IMR-90 (cell line): Measurements from ENCODE around the gene PYROXD2.

Source experiments
- BHLHE40 ChIP-seq: fragments of 150-350 bp; IDR thresholded peaks from 2 replicates; pipeline ENCODE4 v1.6.1; 2016; ENCODE audit warnings: mild to moderate bottlenecking, low read depth, low read length
- POLR2A ChIP-seq: IDR thresholded peaks from 2 replicates; pipeline ENCODE4 v1.6.1; 2012; ENCODE audit warnings: mild to moderate bottlenecking, low read depth, low read length
- TF ChIP-seq, protein P1 (sequence below): conservative IDR thresholded peaks from 2 replicates; pipeline ENCODE4 v1.5.1; 2012; ENCODE audit warnings: mild to moderate bottlenecking, low read depth, low read length, improper control_type of control experiment

DNA sequence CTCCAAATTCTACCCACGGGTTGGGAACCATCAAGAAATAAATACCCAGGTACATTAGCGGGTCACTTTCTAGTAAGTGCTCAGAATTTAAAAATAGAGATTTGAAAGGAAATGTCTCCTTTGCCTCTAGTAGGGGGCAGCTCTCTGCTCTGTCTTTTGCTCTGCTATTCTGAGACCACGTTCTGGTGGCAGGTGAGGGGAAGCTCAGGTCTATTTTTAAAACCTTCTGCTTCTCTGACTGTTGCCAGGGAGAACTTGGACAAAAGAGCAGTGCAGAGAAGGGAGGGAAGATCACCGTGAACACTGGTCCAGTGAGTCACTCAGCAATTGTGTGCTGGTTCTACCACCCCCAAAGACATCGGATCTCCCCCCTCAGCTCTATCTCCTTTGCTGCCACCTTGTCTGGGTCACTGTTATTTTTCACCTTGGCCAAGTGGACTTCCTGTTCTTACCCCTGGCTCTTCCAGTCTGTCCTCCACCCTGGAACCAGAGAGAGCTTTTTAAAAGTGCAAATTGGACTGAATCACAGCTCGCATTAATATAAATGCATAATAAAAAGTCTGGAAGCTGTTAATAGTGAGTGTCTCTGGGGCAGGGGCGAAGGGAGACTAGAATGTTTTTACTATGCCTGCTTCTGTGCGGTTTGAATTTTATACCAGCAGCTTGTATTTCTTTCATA, 74.6 kb downstream of the PYROXD2 start:
- TF ChIP-seq BHLHE40 (no peak), POLR2A (no peak)
- TF ChIP-seq, protein P1, sequence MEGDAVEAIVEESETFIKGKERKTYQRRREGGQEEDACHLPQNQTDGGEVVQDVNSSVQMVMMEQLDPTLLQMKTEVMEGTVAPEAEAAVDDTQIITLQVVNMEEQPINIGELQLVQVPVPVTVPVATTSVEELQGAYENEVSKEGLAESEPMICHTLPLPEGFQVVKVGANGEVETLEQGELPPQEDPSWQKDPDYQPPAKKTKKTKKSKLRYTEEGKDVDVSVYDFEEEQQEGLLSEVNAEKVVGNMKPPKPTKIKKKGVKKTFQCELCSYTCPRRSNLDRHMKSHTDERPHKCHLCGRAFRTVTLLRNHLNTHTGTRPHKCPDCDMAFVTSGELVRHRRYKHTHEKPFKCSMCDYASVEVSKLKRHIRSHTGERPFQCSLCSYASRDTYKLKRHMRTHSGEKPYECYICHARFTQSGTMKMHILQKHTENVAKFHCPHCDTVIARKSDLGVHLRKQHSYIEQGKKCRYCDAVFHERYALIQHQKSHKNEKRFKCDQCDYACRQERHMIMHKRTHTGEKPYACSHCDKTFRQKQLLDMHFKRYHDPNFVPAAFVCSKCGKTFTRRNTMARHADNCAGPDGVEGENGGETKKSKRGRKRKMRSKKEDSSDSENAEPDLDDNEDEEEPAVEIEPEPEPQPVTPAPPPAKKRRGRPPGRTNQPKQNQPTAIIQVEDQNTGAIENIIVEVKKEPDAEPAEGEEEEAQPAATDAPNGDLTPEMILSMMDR, result no peak
